ENCODE measurements around the gene OR1I1.

Gene OR1I1

GRCh38 chr19:15104003-15104402 is 22.0 kb downstream of the OR1I1 start:
- Histone ChIP-seq H4K20me1 (ENCODE audit: control insufficient read depth, insufficient read depth, low read depth, low read length) (no peaks in the 10 kb centered on the region), H3K27ac (ENCODE audit: low read depth, low read length) (no peak overlapping the region), H3K27me3 (ENCODE audit: control insufficient read depth, low read length) (no peaks in the 10 kb centered on the region), H3K36me3 (ENCODE audit: control insufficient read depth, low read length) (no peaks in the 10 kb centered on the region), H3K4me2 (ENCODE audit: low read length) (no peak overlapping the region), H3K9me2 (replicated peaks; ENCODE audit: control insufficient read depth, low read length) (no peaks in the 10 kb centered on the region), H3K4me1 (ENCODE audit: control insufficient read depth, low read length) (no peaks in the 10 kb centered on the region), H3K4me3 (ENCODE audit: low read length) (no peak overlapping the region), H3F3A (ENCODE audit: control insufficient read depth, insufficient read depth) (no peaks in the 10 kb centered on the region), H3K79me2 (ENCODE audit: control insufficient read depth, low read length) (no peaks in the 10 kb centered on the region), H3K9me3 (ENCODE audit: control insufficient read depth, insufficient read depth, low read length) (peaks cover 5% of the 10 kb centered on the region; the same call in 1 of the 2 replicates)
- TF ChIP-seq EZH2phosphoT487 (IDR thresholded peaks at IDR 0.05; ENCODE audit: borderline replicate concordance, low read length) (no peak), CTCF (IDR thresholded peaks at IDR 0.05; ENCODE audit: low read depth, low read length, poor library complexity, severe bottlenecking) (no peak)

- Histone ChIP-seq H3K79me2 (ENCODE audit: control insufficient read depth, low read length) (no peaks in the 10 kb centered on the region), H3K4me1 (ENCODE audit: control insufficient read depth, low read length) (no peaks in the 10 kb centered on the region), H3K27me3 (ENCODE audit: control insufficient read depth, low read length) (no peaks in the 10 kb centered on the region), H3K9me2 (replicated peaks; ENCODE audit: control insufficient read depth, low read length) (no peaks in the 10 kb centered on the region), H3F3A (ENCODE audit: control insufficient read depth, insufficient read depth) (no peaks in the 10 kb centered on the region), H3K27ac (ENCODE audit: low read depth, low read length) (no peak overlapping the region), H3K4me2 (ENCODE audit: low read length) (no peak overlapping the region), H4K20me1 (ENCODE audit: control insufficient read depth, insufficient read depth, low read depth, low read length) (no peaks in the 10 kb centered on the region), H3K36me3 (ENCODE audit: control insufficient read depth, low read length) (no peaks in the 10 kb centered on the region), H3K9me3 (ENCODE audit: control insufficient read depth, insufficient read depth, low read length) (peaks cover 5% of the 10 kb centered on the region; the same call in 1 of the 2 replicates), H3K4me3 (ENCODE audit: low read length) (no peak overlapping the region)
- TF ChIP-seq CTCF (IDR thresholded peaks at IDR 0.05; ENCODE audit: low read depth, low read length, poor library complexity, severe bottlenecking) = no peak
- TF ChIP-seq EZH2phosphoT487 (IDR thresholded peaks at IDR 0.05; ENCODE audit: borderline replicate concordance, low read length) = no peak
Measured at GRCh38 chr19:15104411-15104810, 22.4 kb downstream of the OR1I1 start.

DNA sequence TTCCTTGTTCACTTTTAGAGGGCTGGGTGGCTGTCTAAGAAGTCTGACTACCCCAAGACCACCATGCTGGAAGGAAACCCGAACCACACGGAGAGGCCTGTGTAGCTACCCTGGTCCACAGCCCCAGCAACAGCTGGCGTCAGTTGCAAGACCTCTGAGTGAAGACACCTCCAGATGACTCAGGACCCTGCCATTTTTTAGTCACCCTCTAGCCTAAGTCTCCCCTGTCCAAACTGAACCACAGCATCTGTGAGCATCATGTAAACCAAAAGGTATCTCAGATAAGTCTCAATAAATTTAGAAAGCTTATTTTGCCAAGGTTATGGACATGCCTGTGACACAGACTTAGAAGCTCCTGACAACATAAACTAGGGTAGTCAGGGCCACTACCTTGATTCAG is 23.0 kb downstream of the OR1I1 start:
- H3K4me2 ChIP-seq (ENCODE audit: low read length) = no peak overlapping the region
- H3K9me3 ChIP-seq (ENCODE audit: control insufficient read depth, insufficient read depth, low read length) = peaks cover 5% of the 10 kb centered on the region; the same call in 1 of the 2 replicates
- H3K79me2 ChIP-seq (ENCODE audit: control insufficient read depth, low read length) = no peaks in the 10 kb centered on the region
- no peak overlapping the region for H3K27ac ChIP-seq (ENCODE audit: low read depth, low read length)
- H3K4me1 ChIP-seq (ENCODE audit: control insufficient read depth, low read length) = no peaks in the 10 kb centered on the region
- H4K20me1 ChIP-seq (ENCODE audit: control insufficient read depth, insufficient read depth, low read depth, low read length) = no peaks in the 10 kb centered on the region
- no peaks in the 10 kb centered on the region for H3K36me3 ChIP-seq (ENCODE audit: control insufficient read depth, low read length)
- TF ChIP-seq CTCF (IDR thresholded peaks at IDR 0.05; ENCODE audit: low read depth, low read length, poor library complexity, severe bottlenecking) (no peak), EZH2phosphoT487 (IDR thresholded peaks at IDR 0.05; ENCODE audit: borderline replicate concordance, low read length) (no peak)
- no peaks in the 10 kb centered on the region for H3K9me2 ChIP-seq (replicated peaks; ENCODE audit: control insufficient read depth, low read length)
- no peaks in the 10 kb centered on the region for H3F3A ChIP-seq (ENCODE audit: control insufficient read depth, insufficient read depth)
- H3K4me3 ChIP-seq (ENCODE audit: low read length) = no peak overlapping the region
- no peaks in the 10 kb centered on the region for H3K27me3 ChIP-seq (ENCODE audit: control insufficient read depth, low read length)
